Keratinocyte (primary cell): Measurements from ENCODE around the gene DMXL2. TPM values are rescaled to one million over a fixed set of nuclear protein-coding genes. Genes with fewer than 3 reads are reported as not detected.

ENCODE experiments used
- DNase-seq: peaks from one replicate; pipeline ENCODE4 v3.0.0-alpha.2; 2011; ENCODE audit warnings: low read depth, missing footprints, low spot score
- FAIRE-seq: peaks from 2 replicates; lab custom pipeline; 2011; peaks lifted over from hg19 to GRCh38; lab: Jason Lieb, UNC
- H2AFZ ChIP-seq: 2 replicates; pipeline ENCODE4 v1.6.0; 2012; ENCODE audit warnings: low read length, control low read depth, inconsistent platforms; ENCODE audit not compliant: control insufficient read depth
- H3K27ac ChIP-seq: 2 replicates; pipeline ENCODE4 v1.5.1; 2011; ENCODE audit warnings: low read length; ENCODE audit not compliant: control insufficient read depth, insufficient read depth
- H3K27me3 ChIP-seq: 3 replicates; pipeline ENCODE4 v1.6.0; 2011; ENCODE audit warnings: low read length; ENCODE audit not compliant: control insufficient read depth, insufficient read depth; ENCODE audit errors: extremely low read depth
- H3K36me3 ChIP-seq, 2 experiments: 2 replicates in 1 of 2; 3 replicates in 1 of 2; pipeline ENCODE4 v1.5.1; 2011; ENCODE audit warnings: low read length in 2 of 2, mild to moderate bottlenecking in 1 of 2; ENCODE audit not compliant: control insufficient read depth in 2 of 2, insufficient read depth in 2 of 2; ENCODE audit errors: extremely low read depth in 1 of 2
- H3K4me1 ChIP-seq: 3 replicates; pipeline ENCODE4 v1.5.1; 2011; ENCODE audit warnings: low read length; ENCODE audit not compliant: control insufficient read depth, insufficient read depth; ENCODE audit errors: extremely low read depth
- H3K4me2 ChIP-seq: 3 replicates; pipeline ENCODE4 v1.6.0; 2011; ENCODE audit warnings: low read depth, low read length; ENCODE audit not compliant: control insufficient read depth, insufficient read depth; ENCODE audit errors: extremely low read depth
- H3K4me3 ChIP-seq, 3 experiments: fragments of 200-600 bp in 1 of 3; sonication (generic) in 1 of 3; 2 replicates in 2 of 3; 3 replicates in 1 of 3; pipeline ENCODE4 v1.5.1; 2011 to 2016; ENCODE audit warnings: low read length in 3 of 3, mild to moderate bottlenecking in 3 of 3, control low read depth in 2 of 3, inconsistent platforms in 1 of 3, low read depth in 1 of 3, mixed read lengths in 1 of 3, mixed run types in 1 of 3, moderate library complexity in 1 of 3; ENCODE audit not compliant: control insufficient read depth in 2 of 3, insufficient read depth in 2 of 3; ENCODE audit errors: extremely low read depth in 1 of 3
- H3K79me2 ChIP-seq: 2 replicates; pipeline ENCODE4 v1.6.0; 2012; ENCODE audit warnings: low read length; ENCODE audit not compliant: control insufficient read depth, insufficient read depth
- H3K9ac ChIP-seq: 3 replicates; pipeline ENCODE4 v1.6.0; 2011; ENCODE audit warnings: low read length; ENCODE audit not compliant: control insufficient read depth, insufficient read depth; ENCODE audit errors: extremely low read depth
- H3K9me1 ChIP-seq: 3 replicates; pipeline ENCODE4 v1.6.0; 2011; ENCODE audit warnings: low read length; ENCODE audit not compliant: control insufficient read depth, insufficient read depth; ENCODE audit errors: extremely low read depth
- H3K9me3 ChIP-seq: 2 replicates; pipeline ENCODE4 v1.5.1; 2012; ENCODE audit warnings: low read depth, low read length; ENCODE audit not compliant: control insufficient read depth
- H4K20me1 ChIP-seq: 3 replicates; pipeline ENCODE4 v1.6.0; 2011; ENCODE audit warnings: low read length; ENCODE audit not compliant: control insufficient read depth, insufficient read depth; ENCODE audit errors: extremely low read depth
- CTCF ChIP-seq, 3 experiments: IDR thresholded peaks in 1 of 3; conservative IDR thresholded peaks in 1 of 3; optimal IDR thresholded peaks in 1 of 3; 2 replicates in 2 of 3; 3 replicates in 1 of 3; pipeline versions ENCODE3 to v1.5.1; 2011; ENCODE audit warnings: low read length in 3 of 3, mild to moderate bottlenecking in 3 of 3, moderate library complexity in 2 of 3, control low read depth in 1 of 3, inconsistent platforms in 1 of 3; ENCODE audit not compliant: insufficient read depth in 2 of 3; ENCODE audit errors: extremely low read depth in 1 of 3
- EZH2 ChIP-seq: IDR thresholded peaks from one replicate; pipeline ENCODE4 v1.6.1; 2012; ENCODE audit warnings: inconsistent platforms, mild to moderate bottlenecking, low read length, moderate library complexity
- dilution Hi-C: fragments of 300-500 bp; cut with MboI; formaldehyde crosslinking; loops from one replicate; pipeline ENCODE4 v1.7.0; 2020; ENCODE audit warnings: low sequenced_read_pairs; ENCODE audit not compliant: extremely low pct_ligation_motif_present
- polyA plus RNA-seq, 5 experiments: library from polyadenylated mRNA; depleted of rRNA in 3 of 5; stranded (reverse) in 3 of 5; stranded (forward) in 1 of 5; unstranded in 1 of 5; fragments of >200 nt; gene quantifications; 1 replicate in 1 of 5; 2 replicates in 3 of 5; 3 replicates in 1 of 5; pipeline versions ENCODE4 v1.2.1 to v1.2.3, GENCODE V29; 2011 to 2012; ENCODE audit warnings: missing spikeins in 2 of 5, low read depth in 1 of 5, low replicate concordance in 1 of 5

DMXL2 gene
- polyA plus RNA-seq, 1 donor (not counting 4 experiments of a cell fraction or from before 2014, with no cell fraction given) = 14.9 TPM

GRCh38 chr15:51416129-51416528 lies 206.4 kb downstream of the DMXL2 start:
- Histone ChIP-seq H3K36me3 (no peaks in the 10 kb centered on the region), H3K79me2 (no peaks in the 10 kb centered on the region), H3K4me1 (no peaks in the 10 kb centered on the region), H3K9me1 (no peaks in the 10 kb centered on the region), H4K20me1 (no peaks in the 10 kb centered on the region), H3K4me3 (no peak overlapping the region), H3K9me3 (no peaks in the 10 kb centered on the region), H3K27me3 (peaks cover 6% of the 10 kb centered on the region), H3K27ac (no peak overlapping the region), H3K9ac (no peak overlapping the region), H2AFZ (no peak overlapping the region), H3K4me2 (no peak overlapping the region)
- TF ChIP-seq EZH2 = no peak
- TF ChIP-seq CTCF (optimal IDR thresholded peaks at IDR 0.05 in 1 of 3, IDR thresholded peaks at IDR 0.05 in 1 of 3, conservative IDR thresholded peaks at IDR 0.05 in 1 of 3; ENCODE audit: extremely low read depth in 1 of 3, insufficient read depth in 2 of 3, low read length in 3 of 3) = no peak
- dilution Hi-C loops = no loop called here
- DNase-seq (no peak), FAIRE-seq (no peak)

- H3K36me3 ChIP-seq = no peaks in the 10 kb centered on the region
- no peak overlapping the region for H3K27ac ChIP-seq
- dilution Hi-C loops = no loop called here
- H3K27me3 ChIP-seq = peaks cover 6% of the 10 kb centered on the region
- no peak for DNase-seq
- H3K9me1 ChIP-seq = no peaks in the 10 kb centered on the region
- H3K4me2 ChIP-seq = no peak overlapping the region
- H3K9me3 ChIP-seq = no peaks in the 10 kb centered on the region
- H4K20me1 ChIP-seq = no peaks in the 10 kb centered on the region
- no peak overlapping the region for H3K4me3 ChIP-seq
- H3K9ac ChIP-seq = no peak overlapping the region
- TF ChIP-seq EZH2 (no peak), CTCF (optimal IDR thresholded peaks at IDR 0.05 in 1 of 3, IDR thresholded peaks at IDR 0.05 in 1 of 3, conservative IDR thresholded peaks at IDR 0.05 in 1 of 3; ENCODE audit: extremely low read depth in 1 of 3, insufficient read depth in 2 of 3, low read length in 3 of 3) (no peak)
- H2AFZ ChIP-seq = no peak overlapping the region
- no peaks in the 10 kb centered on the region for H3K79me2 ChIP-seq
- no peaks in the 10 kb centered on the region for H3K4me1 ChIP-seq
- FAIRE-seq = no peak
Measured at GRCh38 chr15:51414256-51414860, 208.2 kb downstream of the DMXL2 start.
